Sigmoid colon (tissue), 4 donors: ENCODE results near the gene CNTN4.

Experiments used
- POLR2AphosphoS5 ChIP-seq, 4 donors: sonication (generic); formaldehyde crosslinking; IDR thresholded peaks; one replicate each; pipeline ENCODE4 v1.6.1; 2017; ENCODE audit warnings: antibody characterized with exemption in 4 of 4
- TF ChIP-seq, protein P1 (sequence below), 4 experiments: fragments of 450-650 bp in 3 of 4; fragments of 200-600 bp in 1 of 4; IDR thresholded peaks; one replicate each; pipeline ENCODE4 v1.5.1; 2016 to 2019; ENCODE audit warnings: antibody characterized with exemption in 4 of 4, mild to moderate bottlenecking in 3 of 4, moderate library complexity in 2 of 4

- TF ChIP-seq, protein P1, sequence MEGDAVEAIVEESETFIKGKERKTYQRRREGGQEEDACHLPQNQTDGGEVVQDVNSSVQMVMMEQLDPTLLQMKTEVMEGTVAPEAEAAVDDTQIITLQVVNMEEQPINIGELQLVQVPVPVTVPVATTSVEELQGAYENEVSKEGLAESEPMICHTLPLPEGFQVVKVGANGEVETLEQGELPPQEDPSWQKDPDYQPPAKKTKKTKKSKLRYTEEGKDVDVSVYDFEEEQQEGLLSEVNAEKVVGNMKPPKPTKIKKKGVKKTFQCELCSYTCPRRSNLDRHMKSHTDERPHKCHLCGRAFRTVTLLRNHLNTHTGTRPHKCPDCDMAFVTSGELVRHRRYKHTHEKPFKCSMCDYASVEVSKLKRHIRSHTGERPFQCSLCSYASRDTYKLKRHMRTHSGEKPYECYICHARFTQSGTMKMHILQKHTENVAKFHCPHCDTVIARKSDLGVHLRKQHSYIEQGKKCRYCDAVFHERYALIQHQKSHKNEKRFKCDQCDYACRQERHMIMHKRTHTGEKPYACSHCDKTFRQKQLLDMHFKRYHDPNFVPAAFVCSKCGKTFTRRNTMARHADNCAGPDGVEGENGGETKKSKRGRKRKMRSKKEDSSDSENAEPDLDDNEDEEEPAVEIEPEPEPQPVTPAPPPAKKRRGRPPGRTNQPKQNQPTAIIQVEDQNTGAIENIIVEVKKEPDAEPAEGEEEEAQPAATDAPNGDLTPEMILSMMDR (IDR thresholded peaks at IDR 0.05), result no peak
- no peak for TF ChIP-seq POLR2AphosphoS5 (IDR thresholded peaks at IDR 0.05)
Measured at GRCh38 chr3:3074551-3075257, 976.0 kb downstream of the CNTN4 start.
